ENCODE measurements around the gene COL18A1. TPM values are rescaled to one million over a fixed set of nuclear protein-coding genes. Genes with fewer than 3 reads are reported as not detected.
A peak's percentile ranks its signal among the peaks of the same experiment; 100 is the strongest.

COL18A1 gene
- total and polyA plus RNA-seq, 11 donors, result 31.7 to 109 (median 59.0) TPM

- Histone ChIP-seq H3K4me3 (no peak overlapping the region), H3K36me3 (peaks cover 0 to 40% (median 12%) of the 10 kb centered on the region in 9 donors), H3K4me1 (no peaks in the 10 kb centered on the region), H3K27ac (no peak overlapping the region), H3K9me3 (no peaks in the 10 kb centered on the region), H3K27me3 (no peaks in the 10 kb centered on the region)
- TF ChIP-seq POLR2A (IDR thresholded peaks at IDR 0.05) (no peak), CTCF (IDR thresholded peaks at IDR 0.05) (no peak)
- intact Hi-C loops (cut with DNase I), result no loop called here
- 84 to 89% (median 88%) methylated on average over 7 to 12 of the region's 12 CpGs for whole genome bisulfite sequencing, 4 donors
- ATAC-seq, result no peak
- peak in 3 of 5 donors; percentile 14 to 53 (median 19) for DNase-seq
Measured at GRCh38 chr21:45511007-45511406, 106.0 kb downstream of the COL18A1 start.

GRCh38 chr21:45511661-45512431, 106.9 kb downstream of the COL18A1 start:
- Histone ChIP-seq H3K27ac (no peak overlapping the region), H3K36me3 (peaks cover 0 to 40% (median 12%) of the 10 kb centered on the region in 9 donors), H3K4me1 (no peaks in the 10 kb centered on the region), H3K27me3 (no peaks in the 10 kb centered on the region), H3K4me3 (no peak overlapping the region), H3K9me3 (no peaks in the 10 kb centered on the region)
- ATAC-seq (no peak), DNase-seq (peak in 3 of 5 donors; percentile 13 to 49 (median 26))
- no peak for TF ChIP-seq CTCF (IDR thresholded peaks at IDR 0.05)
- no peak for TF ChIP-seq POLR2A (IDR thresholded peaks at IDR 0.05)
- intact Hi-C loops (cut with DNase I), result no loop called here
- 85 to 91% (median 89%) methylated on average over 29 to 35 of the region's 35 CpGs for WGBS, 4 donors

- 81 to 92% (median 87%) methylated on average over 6 to 8 of the region's 8 CpGs for WGBS, 4 donors
- ATAC-seq, result no peak
Measured at GRCh38 chr21:45512626-45513002, 107.6 kb downstream of the COL18A1 start.

More at GRCh38 chr21:45512626-45513002, 107.6 kb downstream of the COL18A1 start:
- TF ChIP-seq CTCF (IDR thresholded peaks at IDR 0.05) (no peak), POLR2A (IDR thresholded peaks at IDR 0.05) (no peak)
- H3K4me1 ChIP-seq, result no peaks in the 10 kb centered on the region
- no peak overlapping the region for H3K4me3 ChIP-seq
- intact Hi-C loops (cut with DNase I), result no loop called here
- peaks cover 0 to 2% (median 0%) of the 10 kb centered on the region in 12 donors for H3K9me3 ChIP-seq
- DNase-seq, result peak in 2 of 5 donors; percentile 7 to 20
- no peak overlapping the region for H3K27ac ChIP-seq
- H3K36me3 ChIP-seq, result peaks cover 0 to 40% (median 12%) of the 10 kb centered on the region in 9 donors
- H3K27me3 ChIP-seq, result no peaks in the 10 kb centered on the region
